Measurements from ENCODE around the gene STK39. TPM values are rescaled to one million over a fixed set of nuclear protein-coding genes. Genes with fewer than 3 reads are reported as not detected.
"Not testable (repeated sequence)": the region's sequence is repeated elsewhere in the genome, so short reads cannot be mapped to it uniquely, and the experiment has no call there.

Gene STK39
- polyA plus RNA-seq, 1 donor from 2014 or later = 9.5 TPM

DNA sequence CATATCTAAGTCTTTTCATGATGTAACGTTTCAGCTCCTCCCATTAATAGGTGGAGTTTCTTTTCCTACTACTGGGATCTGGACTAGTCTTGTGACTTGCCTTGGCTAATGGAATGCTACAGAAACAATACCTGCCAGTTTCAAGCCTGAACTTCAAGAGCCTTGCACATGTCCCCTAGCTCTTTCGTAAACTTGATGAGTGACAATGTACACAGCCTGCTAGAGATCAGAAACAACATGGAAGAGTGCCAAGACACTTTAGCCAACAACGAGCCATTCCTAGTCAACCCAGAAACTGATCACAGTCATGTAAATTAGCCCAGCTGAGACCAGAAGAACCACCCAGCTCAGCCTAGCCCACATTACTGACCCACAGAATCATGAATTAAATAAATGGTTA lies 24.8 kb upstream of the STK39 start:
- no peak overlapping the region for H3K27ac ChIP-seq (ENCODE audit: low read length)

DNA sequence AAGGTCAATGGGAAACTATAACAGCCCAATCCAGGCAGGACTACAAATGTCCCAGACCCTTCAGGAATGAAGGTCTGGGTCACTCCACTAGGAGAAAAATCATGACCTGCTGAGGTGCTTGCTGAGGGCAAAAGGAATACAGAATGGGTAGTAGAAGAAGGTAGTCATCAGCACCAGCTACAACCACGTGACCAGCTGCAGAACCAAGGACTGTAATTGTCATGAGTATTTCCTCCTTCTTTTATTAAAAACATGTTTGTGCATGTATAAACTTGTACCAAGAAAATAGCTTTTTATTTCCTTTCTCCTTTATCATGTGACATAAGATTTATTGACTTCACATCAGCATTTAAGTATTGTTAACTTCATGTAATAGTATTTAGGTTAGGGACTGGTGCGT lies 15.5 kb upstream of the STK39 start:
- H3F3A ChIP-seq (ENCODE audit: insufficient read depth, low read length, poor library complexity, severe bottlenecking); H3K4me2 ChIP-seq (ENCODE audit: low read length); H3K9ac ChIP-seq (ENCODE audit: low read length); H3K9me2 ChIP-seq (ENCODE audit: insufficient read depth, low read length); H3K79me2 ChIP-seq (replicated peaks; ENCODE audit: insufficient read depth, low read length); H3K9me3 ChIP-seq (ENCODE audit: low read length); H2AFZ ChIP-seq (ENCODE audit: low read depth, low read length); H3K27me3 ChIP-seq (ENCODE audit: insufficient read depth, low read depth, low read length); H3K36me3 ChIP-seq (ENCODE audit: insufficient read depth, low read length); H3K27ac ChIP-seq (ENCODE audit: low read length); H3K4me3 ChIP-seq (ENCODE audit: low read length); H4K20me1 ChIP-seq (ENCODE audit: insufficient read depth): not testable (repeated sequence)

More for the DNA sequence above, 24.8 kb upstream of the STK39 start:
- Histone ChIP-seq H3K9ac (ENCODE audit: low read length) (no peak overlapping the region), H3K9me3 (ENCODE audit: low read length) (no peaks in the 10 kb centered on the region), H3K9me2 (ENCODE audit: insufficient read depth, low read length) (no peaks in the 10 kb centered on the region), H3F3A (ENCODE audit: insufficient read depth, low read length, poor library complexity, severe bottlenecking) (no peaks in the 10 kb centered on the region), H3K79me2 (replicated peaks; ENCODE audit: insufficient read depth, low read length) (no peaks in the 10 kb centered on the region), H3K4me2 (ENCODE audit: low read length) (no peak overlapping the region), H4K20me1 (ENCODE audit: insufficient read depth) (no peaks in the 10 kb centered on the region), H2AFZ (ENCODE audit: low read depth, low read length) (no peak overlapping the region), H3K27me3 (ENCODE audit: insufficient read depth, low read depth, low read length) (no peaks in the 10 kb centered on the region), H3K36me3 (ENCODE audit: insufficient read depth, low read length) (no peaks in the 10 kb centered on the region), H3K4me3 (ENCODE audit: low read length) (no peak overlapping the region)
- TF ChIP-seq SMC3 (conservative IDR thresholded peaks at IDR 0.05; ENCODE audit: poor library complexity) = no peak
- TF ChIP-seq TAF1 (IDR thresholded peaks at IDR 0.05; ENCODE audit: low read depth) = no peak
- no peak for TF ChIP-seq RAD21 (conservative IDR thresholded peaks at IDR 0.05)
- TF ChIP-seq, protein P1, sequence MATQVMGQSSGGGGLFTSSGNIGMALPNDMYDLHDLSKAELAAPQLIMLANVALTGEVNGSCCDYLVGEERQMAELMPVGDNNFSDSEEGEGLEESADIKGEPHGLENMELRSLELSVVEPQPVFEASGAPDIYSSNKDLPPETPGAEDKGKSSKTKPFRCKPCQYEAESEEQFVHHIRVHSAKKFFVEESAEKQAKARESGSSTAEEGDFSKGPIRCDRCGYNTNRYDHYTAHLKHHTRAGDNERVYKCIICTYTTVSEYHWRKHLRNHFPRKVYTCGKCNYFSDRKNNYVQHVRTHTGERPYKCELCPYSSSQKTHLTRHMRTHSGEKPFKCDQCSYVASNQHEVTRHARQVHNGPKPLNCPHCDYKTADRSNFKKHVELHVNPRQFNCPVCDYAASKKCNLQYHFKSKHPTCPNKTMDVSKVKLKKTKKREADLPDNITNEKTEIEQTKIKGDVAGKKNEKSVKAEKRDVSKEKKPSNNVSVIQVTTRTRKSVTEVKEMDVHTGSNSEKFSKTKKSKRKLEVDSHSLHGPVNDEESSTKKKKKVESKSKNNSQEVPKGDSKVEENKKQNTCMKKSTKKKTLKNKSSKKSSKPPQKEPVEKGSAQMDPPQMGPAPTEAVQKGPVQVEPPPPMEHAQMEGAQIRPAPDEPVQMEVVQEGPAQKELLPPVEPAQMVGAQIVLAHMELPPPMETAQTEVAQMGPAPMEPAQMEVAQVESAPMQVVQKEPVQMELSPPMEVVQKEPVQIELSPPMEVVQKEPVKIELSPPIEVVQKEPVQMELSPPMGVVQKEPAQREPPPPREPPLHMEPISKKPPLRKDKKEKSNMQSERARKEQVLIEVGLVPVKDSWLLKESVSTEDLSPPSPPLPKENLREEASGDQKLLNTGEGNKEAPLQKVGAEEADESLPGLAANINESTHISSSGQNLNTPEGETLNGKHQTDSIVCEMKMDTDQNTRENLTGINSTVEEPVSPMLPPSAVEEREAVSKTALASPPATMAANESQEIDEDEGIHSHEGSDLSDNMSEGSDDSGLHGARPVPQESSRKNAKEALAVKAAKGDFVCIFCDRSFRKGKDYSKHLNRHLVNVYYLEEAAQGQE (IDR thresholded peaks at IDR 0.05; ENCODE audit: borderline replicate concordance) = no peak
- no peak for TF ChIP-seq EZH2 (IDR thresholded peaks at IDR 0.05; ENCODE audit: borderline replicate concordance, insufficient read depth, low read length, poor library complexity, severe bottlenecking)
- TF ChIP-seq EP300 (conservative IDR thresholded peaks at IDR 0.05; ENCODE audit: poor library complexity, severe bottlenecking) = no peak
- no peak for TF ChIP-seq MXI1 (conservative IDR thresholded peaks at IDR 0.05; ENCODE audit: poor library complexity, severe bottlenecking)
- TF ChIP-seq, protein P2, sequence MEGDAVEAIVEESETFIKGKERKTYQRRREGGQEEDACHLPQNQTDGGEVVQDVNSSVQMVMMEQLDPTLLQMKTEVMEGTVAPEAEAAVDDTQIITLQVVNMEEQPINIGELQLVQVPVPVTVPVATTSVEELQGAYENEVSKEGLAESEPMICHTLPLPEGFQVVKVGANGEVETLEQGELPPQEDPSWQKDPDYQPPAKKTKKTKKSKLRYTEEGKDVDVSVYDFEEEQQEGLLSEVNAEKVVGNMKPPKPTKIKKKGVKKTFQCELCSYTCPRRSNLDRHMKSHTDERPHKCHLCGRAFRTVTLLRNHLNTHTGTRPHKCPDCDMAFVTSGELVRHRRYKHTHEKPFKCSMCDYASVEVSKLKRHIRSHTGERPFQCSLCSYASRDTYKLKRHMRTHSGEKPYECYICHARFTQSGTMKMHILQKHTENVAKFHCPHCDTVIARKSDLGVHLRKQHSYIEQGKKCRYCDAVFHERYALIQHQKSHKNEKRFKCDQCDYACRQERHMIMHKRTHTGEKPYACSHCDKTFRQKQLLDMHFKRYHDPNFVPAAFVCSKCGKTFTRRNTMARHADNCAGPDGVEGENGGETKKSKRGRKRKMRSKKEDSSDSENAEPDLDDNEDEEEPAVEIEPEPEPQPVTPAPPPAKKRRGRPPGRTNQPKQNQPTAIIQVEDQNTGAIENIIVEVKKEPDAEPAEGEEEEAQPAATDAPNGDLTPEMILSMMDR (IDR thresholded peaks at IDR 0.05; ENCODE audit: poor library complexity, severe bottlenecking) = no peak
- no peak for TF ChIP-seq POLR2AphosphoS5 (IDR thresholded peaks at IDR 0.05)

DNA sequence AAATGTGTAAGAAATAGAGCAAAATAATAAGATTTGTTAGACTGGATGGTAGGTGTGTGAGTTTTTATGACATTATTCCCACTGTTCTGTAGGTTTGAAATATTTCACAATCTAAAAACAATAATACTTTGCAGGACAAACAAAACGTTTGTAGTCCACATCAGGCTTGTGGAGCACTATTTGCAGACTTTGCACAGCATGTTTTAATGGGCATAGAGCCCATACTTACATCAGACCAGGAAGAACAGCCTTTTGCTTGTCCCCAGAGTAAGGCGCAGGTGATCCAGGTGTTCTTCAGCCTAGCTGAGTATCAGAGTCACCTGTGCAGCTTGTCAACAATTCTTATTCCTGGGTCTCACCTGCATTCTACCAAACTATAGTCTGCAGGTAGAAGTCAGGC lies 9.1 kb upstream of the STK39 start:
- Histone ChIP-seq H3K9me3 (ENCODE audit: low read length) (no peaks in the 10 kb centered on the region), H3F3A (ENCODE audit: insufficient read depth, low read length, poor library complexity, severe bottlenecking) (no peaks in the 10 kb centered on the region), H3K9me2 (ENCODE audit: insufficient read depth, low read length) (no peaks in the 10 kb centered on the region), H2AFZ (ENCODE audit: low read depth, low read length) (no peak overlapping the region), H3K4me3 (ENCODE audit: low read length) (no peak overlapping the region), H3K36me3 (ENCODE audit: insufficient read depth, low read length) (no peaks in the 10 kb centered on the region), H3K4me2 (ENCODE audit: low read length) (no peak overlapping the region), H3K9ac (ENCODE audit: low read length) (no peak overlapping the region), H3K27me3 (ENCODE audit: insufficient read depth, low read depth, low read length) (no peaks in the 10 kb centered on the region), H3K79me2 (replicated peaks; ENCODE audit: insufficient read depth, low read length) (no peaks in the 10 kb centered on the region), H4K20me1 (ENCODE audit: insufficient read depth) (no peaks in the 10 kb centered on the region), H3K27ac (ENCODE audit: low read length) (no peak overlapping the region)
- TF ChIP-seq, protein P1 (IDR thresholded peaks at IDR 0.05; ENCODE audit: borderline replicate concordance) = no peak
- TF ChIP-seq, protein P2 (IDR thresholded peaks at IDR 0.05; ENCODE audit: poor library complexity, severe bottlenecking) = no peak
- TF ChIP-seq POLR2AphosphoS5 (IDR thresholded peaks at IDR 0.05) = no peak
- no peak for TF ChIP-seq TAF1 (IDR thresholded peaks at IDR 0.05; ENCODE audit: low read depth)
- TF ChIP-seq SMC3 (conservative IDR thresholded peaks at IDR 0.05; ENCODE audit: poor library complexity) = no peak
- no peak for TF ChIP-seq MXI1 (conservative IDR thresholded peaks at IDR 0.05; ENCODE audit: poor library complexity, severe bottlenecking)
- no peak for TF ChIP-seq RAD21 (conservative IDR thresholded peaks at IDR 0.05)
- no peak for TF ChIP-seq EZH2 (IDR thresholded peaks at IDR 0.05; ENCODE audit: borderline replicate concordance, insufficient read depth, low read length, poor library complexity, severe bottlenecking)
- TF ChIP-seq EP300 (conservative IDR thresholded peaks at IDR 0.05; ENCODE audit: poor library complexity, severe bottlenecking) = no peak
